ENCODE measurements around the gene MICAL2.

MICAL2 gene

GRCh38 chr11:12289667-12290476 is 179.5 kb downstream of the MICAL2 start:
- Histone ChIP-seq H3K4me3 (ENCODE audit: low read length in 2 of 2) (no peak overlapping the region), H3K9ac (ENCODE audit: low read length in 2 of 2) (no peak overlapping the region), H3K36me3 (ENCODE audit: control insufficient read depth in 2 of 2, insufficient read depth in 2 of 2, low read length in 2 of 2) (no peaks in the 10 kb centered on the region), H3K27me3 (ENCODE audit: control insufficient read depth in 1 of 2, insufficient read depth in 2 of 2, low read length in 2 of 2) (no peaks in the 10 kb centered on the region), H3K27ac (ENCODE audit: low read length) (no peak overlapping the region), H3K4me1 (ENCODE audit: control insufficient read depth, insufficient read depth, low read length) (peaks cover 40% of the 10 kb centered on the region), H3K9me3 (ENCODE audit: control insufficient read depth in 2 of 2, low read length in 2 of 2) (no peaks in the 10 kb centered on the region)

GRCh38 chr11:12290477-12290922 is 180.1 kb downstream of the MICAL2 start:
- no peaks in the 10 kb centered on the region for H3K36me3 ChIP-seq (ENCODE audit: control insufficient read depth in 2 of 2, insufficient read depth in 2 of 2, low read length in 2 of 2)
- H3K4me3 ChIP-seq (ENCODE audit: low read length in 2 of 2): no peak overlapping the region
- no peak overlapping the region for H3K27ac ChIP-seq (ENCODE audit: low read length)
- H3K27me3 ChIP-seq (ENCODE audit: control insufficient read depth in 1 of 2, insufficient read depth in 2 of 2, low read length in 2 of 2): no peaks in the 10 kb centered on the region
- H3K4me1 ChIP-seq (ENCODE audit: control insufficient read depth, insufficient read depth, low read length): peaks cover 40% of the 10 kb centered on the region
- H3K9ac ChIP-seq (ENCODE audit: low read length in 2 of 2): no peak overlapping the region
- H3K9me3 ChIP-seq (ENCODE audit: control insufficient read depth in 2 of 2, low read length in 2 of 2): no peaks in the 10 kb centered on the region

GRCh38 chr11:12291313-12291712 is 180.9 kb downstream of the MICAL2 start:
- Histone ChIP-seq H3K27me3 (ENCODE audit: control insufficient read depth in 1 of 2, insufficient read depth in 2 of 2, low read length in 2 of 2) (no peaks in the 10 kb centered on the region), H3K4me3 (ENCODE audit: low read length in 2 of 2) (no peak overlapping the region), H3K27ac (ENCODE audit: low read length) (no peak overlapping the region), H3K36me3 (ENCODE audit: control insufficient read depth in 2 of 2, insufficient read depth in 2 of 2, low read length in 2 of 2) (no peaks in the 10 kb centered on the region), H3K9me3 (ENCODE audit: control insufficient read depth in 2 of 2, low read length in 2 of 2) (no peaks in the 10 kb centered on the region), H3K9ac (ENCODE audit: low read length in 2 of 2) (no peak overlapping the region), H3K4me1 (ENCODE audit: control insufficient read depth, insufficient read depth, low read length) (peaks cover 34% of the 10 kb centered on the region)

- Histone ChIP-seq H3K9me3 (ENCODE audit: control insufficient read depth in 2 of 2, low read length in 2 of 2) (no peaks in the 10 kb centered on the region), H3K27me3 (ENCODE audit: control insufficient read depth in 1 of 2, insufficient read depth in 2 of 2, low read length in 2 of 2) (no peaks in the 10 kb centered on the region), H3K4me1 (ENCODE audit: control insufficient read depth, insufficient read depth, low read length) (peaks cover 30% of the 10 kb centered on the region), H3K9ac (ENCODE audit: low read length in 2 of 2) (no peak overlapping the region), H3K36me3 (ENCODE audit: control insufficient read depth in 2 of 2, insufficient read depth in 2 of 2, low read length in 2 of 2) (no peaks in the 10 kb centered on the region), H3K4me3 (ENCODE audit: low read length in 2 of 2) (no peak overlapping the region), H3K27ac (ENCODE audit: low read length) (no peak overlapping the region)
Observed at GRCh38 chr11:12291766-12292165, 181.4 kb downstream of the MICAL2 start.

GRCh38 chr11:12292766-12293165 is 182.4 kb downstream of the MICAL2 start:
- Histone ChIP-seq H3K36me3 (ENCODE audit: control insufficient read depth in 2 of 2, insufficient read depth in 2 of 2, low read length in 2 of 2) (no peaks in the 10 kb centered on the region), H3K9ac (ENCODE audit: low read length in 2 of 2) (no peak overlapping the region), H3K27me3 (ENCODE audit: control insufficient read depth in 1 of 2, insufficient read depth in 2 of 2, low read length in 2 of 2) (no peaks in the 10 kb centered on the region), H3K27ac (ENCODE audit: low read length) (no peak overlapping the region), H3K9me3 (ENCODE audit: control insufficient read depth in 2 of 2, low read length in 2 of 2) (no peaks in the 10 kb centered on the region), H3K4me3 (ENCODE audit: low read length in 2 of 2) (no peak overlapping the region), H3K4me1 (ENCODE audit: control insufficient read depth, insufficient read depth, low read length) (peaks cover 21% of the 10 kb centered on the region)

GRCh38 chr11:12293486-12293885 is 183.1 kb downstream of the MICAL2 start:
- no peaks in the 10 kb centered on the region for H3K36me3 ChIP-seq (ENCODE audit: control insufficient read depth in 2 of 2, insufficient read depth in 2 of 2, low read length in 2 of 2)
- H3K4me3 ChIP-seq (ENCODE audit: low read length in 2 of 2): no peak overlapping the region
- H3K9ac ChIP-seq (ENCODE audit: low read length in 2 of 2): no peak overlapping the region
- H3K27ac ChIP-seq (ENCODE audit: low read length): no peak overlapping the region
- H3K9me3 ChIP-seq (ENCODE audit: control insufficient read depth in 2 of 2, low read length in 2 of 2): peaks cover 0 to 3% of the 10 kb centered on the region in 2 donors
- peaks cover 14% of the 10 kb centered on the region for H3K4me1 ChIP-seq (ENCODE audit: control insufficient read depth, insufficient read depth, low read length)
- H3K27me3 ChIP-seq (ENCODE audit: control insufficient read depth in 1 of 2, insufficient read depth in 2 of 2, low read length in 2 of 2): no peaks in the 10 kb centered on the region

GRCh38 chr11:12294613-12295012 is 184.2 kb downstream of the MICAL2 start:
- H3K4me3 ChIP-seq (ENCODE audit: low read length in 2 of 2): no peak overlapping the region
- H3K4me1 ChIP-seq (ENCODE audit: control insufficient read depth, insufficient read depth, low read length): peaks cover 6% of the 10 kb centered on the region
- peaks cover 0 to 6% of the 10 kb centered on the region in 2 donors for H3K9me3 ChIP-seq (ENCODE audit: control insufficient read depth in 2 of 2, low read length in 2 of 2)
- H3K27ac ChIP-seq (ENCODE audit: low read length): no peak overlapping the region
- no peak overlapping the region for H3K9ac ChIP-seq (ENCODE audit: low read length in 2 of 2)
- H3K36me3 ChIP-seq (ENCODE audit: control insufficient read depth in 2 of 2, insufficient read depth in 2 of 2, low read length in 2 of 2): no peaks in the 10 kb centered on the region
- H3K27me3 ChIP-seq (ENCODE audit: control insufficient read depth in 1 of 2, insufficient read depth in 2 of 2, low read length in 2 of 2): no peaks in the 10 kb centered on the region

GRCh38 chr11:12295943-12296342 is 185.6 kb downstream of the MICAL2 start:
- no peaks in the 10 kb centered on the region for H3K4me1 ChIP-seq (ENCODE audit: control insufficient read depth, insufficient read depth, low read length)
- H3K9me3 ChIP-seq (ENCODE audit: control insufficient read depth in 2 of 2, low read length in 2 of 2): peaks cover 0 to 6% of the 10 kb centered on the region in 2 donors
- no peak overlapping the region for H3K4me3 ChIP-seq (ENCODE audit: low read length in 2 of 2)
- no peak overlapping the region for H3K27ac ChIP-seq (ENCODE audit: low read length)
- no peak overlapping the region for H3K9ac ChIP-seq (ENCODE audit: low read length in 2 of 2)
- no peaks in the 10 kb centered on the region for H3K27me3 ChIP-seq (ENCODE audit: control insufficient read depth in 1 of 2, insufficient read depth in 2 of 2, low read length in 2 of 2)
- no peaks in the 10 kb centered on the region for H3K36me3 ChIP-seq (ENCODE audit: control insufficient read depth in 2 of 2, insufficient read depth in 2 of 2, low read length in 2 of 2)

- no peak overlapping the region for H3K27ac ChIP-seq (ENCODE audit: low read length)
- H3K4me3 ChIP-seq (ENCODE audit: low read length in 2 of 2): no peak overlapping the region
- H3K36me3 ChIP-seq (ENCODE audit: control insufficient read depth in 2 of 2, insufficient read depth in 2 of 2, low read length in 2 of 2): no peaks in the 10 kb centered on the region
- no peak overlapping the region for H3K9ac ChIP-seq (ENCODE audit: low read length in 2 of 2)
- H3K4me1 ChIP-seq (ENCODE audit: control insufficient read depth, insufficient read depth, low read length): no peaks in the 10 kb centered on the region
- no peaks in the 10 kb centered on the region for H3K27me3 ChIP-seq (ENCODE audit: control insufficient read depth in 1 of 2, insufficient read depth in 2 of 2, low read length in 2 of 2)
- H3K9me3 ChIP-seq (ENCODE audit: control insufficient read depth in 2 of 2, low read length in 2 of 2): peaks cover 0 to 6% of the 10 kb centered on the region in 2 donors
Observed at GRCh38 chr11:12298610-12299009, 188.2 kb downstream of the MICAL2 start.

- Histone ChIP-seq H3K27me3 (ENCODE audit: control insufficient read depth in 1 of 2, insufficient read depth in 2 of 2, low read length in 2 of 2) (no peaks in the 10 kb centered on the region), H3K27ac (ENCODE audit: low read length) (no peak overlapping the region), H3K9me3 (ENCODE audit: control insufficient read depth in 2 of 2, low read length in 2 of 2) (peaks cover 0 to 6% of the 10 kb centered on the region in 2 donors), H3K4me1 (ENCODE audit: control insufficient read depth, insufficient read depth, low read length) (no peaks in the 10 kb centered on the region), H3K36me3 (ENCODE audit: control insufficient read depth in 2 of 2, insufficient read depth in 2 of 2, low read length in 2 of 2) (no peaks in the 10 kb centered on the region), H3K4me3 (ENCODE audit: low read length in 2 of 2) (no peak overlapping the region), H3K9ac (ENCODE audit: low read length in 2 of 2) (no peak overlapping the region)
Observed at GRCh38 chr11:12301379-12301778, 191.0 kb downstream of the MICAL2 start.

GRCh38 chr11:12303421-12304149 is 193.2 kb downstream of the MICAL2 start:
- Histone ChIP-seq H3K4me3 (ENCODE audit: low read length in 2 of 2) (no peak overlapping the region), H3K9me3 (ENCODE audit: control insufficient read depth in 2 of 2, low read length in 2 of 2) (peaks cover 0 to 3% of the 10 kb centered on the region in 2 donors), H3K27me3 (ENCODE audit: control insufficient read depth in 1 of 2, insufficient read depth in 2 of 2, low read length in 2 of 2) (no peaks in the 10 kb centered on the region), H3K36me3 (ENCODE audit: control insufficient read depth in 2 of 2, insufficient read depth in 2 of 2, low read length in 2 of 2) (no peaks in the 10 kb centered on the region), H3K27ac (ENCODE audit: low read length) (no peak overlapping the region), H3K4me1 (ENCODE audit: control insufficient read depth, insufficient read depth, low read length) (no peaks in the 10 kb centered on the region), H3K9ac (ENCODE audit: low read length in 2 of 2) (no peak overlapping the region)

Measured in stomach smooth muscle (tissue), 2 donors.